OCI-M2 (cell line): ENCODE data around the gene MYO16.
"Not testable (repeated sequence)": the region's sequence is repeated elsewhere in the genome, so short reads cannot be mapped to it uniquely, and the experiment has no call there.

Experiments
- DNase-seq: peaks from one replicate; lab custom pipeline; 2025; ENCODE audit not compliant: unreplicated experiment; lab: John Stamatoyannopoulos, UW

MYO16 gene

DNA sequence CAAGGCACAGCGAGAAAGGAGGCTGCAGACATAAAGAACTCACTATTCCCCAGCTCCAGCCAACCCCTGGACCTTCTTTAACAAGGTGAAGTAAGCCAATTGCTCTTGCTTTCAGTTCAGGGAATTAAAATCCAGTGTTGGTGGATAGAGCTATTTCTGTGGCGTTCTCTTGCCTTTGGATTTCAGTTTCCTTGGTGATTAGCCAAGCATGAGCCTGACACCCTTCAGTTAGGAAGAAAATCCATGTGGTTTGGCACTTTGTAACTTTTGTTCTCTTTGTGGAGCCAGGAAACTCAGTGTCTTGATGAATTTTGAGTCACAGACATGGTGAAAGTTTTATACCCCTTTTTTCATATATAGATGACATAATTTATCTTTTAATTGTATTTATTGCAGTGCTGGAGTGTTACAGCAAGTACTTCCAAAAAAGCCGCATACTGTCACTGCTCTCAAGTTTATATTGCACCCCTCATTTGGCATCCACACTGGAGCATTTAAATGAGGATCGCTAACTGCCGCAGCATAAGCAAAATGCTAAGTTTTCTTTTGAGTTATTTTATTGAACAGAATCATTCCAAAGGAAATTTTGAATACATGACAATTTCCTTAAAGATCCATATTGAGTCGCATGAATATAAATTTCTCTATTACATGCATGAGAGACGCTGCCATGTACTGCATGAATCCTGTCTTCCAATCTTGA, 406.8 kb downstream of the MYO16 start:
- no peak for DNase-seq

DNA sequence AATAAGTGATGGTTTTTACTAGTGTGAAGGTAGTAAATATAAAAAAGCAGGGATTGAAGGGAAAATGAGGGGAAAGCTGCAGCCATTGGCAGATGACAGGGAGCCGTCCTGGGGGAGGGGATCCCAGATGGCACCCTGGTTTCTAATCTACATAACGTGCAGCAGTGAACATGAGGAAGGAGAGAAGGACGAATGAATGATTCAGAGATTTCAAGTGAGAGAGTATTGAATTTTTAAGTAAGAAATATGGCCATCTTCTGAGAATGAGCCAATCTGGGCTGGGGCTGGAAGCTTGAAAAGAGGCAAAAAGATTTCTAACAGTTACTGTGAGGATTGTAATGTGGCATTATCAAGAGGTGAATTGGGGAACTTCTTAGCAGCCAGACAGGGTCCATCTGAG, 414.2 kb downstream of the MYO16 start:
- no peak for DNase-seq

DNA sequence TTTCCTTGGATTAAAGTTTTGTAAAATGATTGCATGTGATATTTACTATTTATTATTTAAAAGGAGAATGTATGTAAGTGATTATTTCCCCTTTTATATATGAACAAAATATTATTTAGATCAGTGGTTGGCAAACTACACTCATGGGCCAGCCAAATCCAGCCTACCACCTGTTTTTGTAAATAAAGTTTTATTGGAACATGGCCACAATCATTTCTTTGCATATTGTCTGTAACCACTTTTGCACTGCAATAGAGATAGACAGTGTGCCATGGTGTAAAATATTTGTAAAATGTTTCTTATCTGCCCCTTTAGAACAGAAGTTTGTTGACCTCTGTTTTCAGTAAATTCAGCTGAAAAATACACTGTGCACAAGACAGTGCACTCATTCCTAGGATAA, 426.4 kb downstream of the MYO16 start:
- no peak for DNase-seq

DNA sequence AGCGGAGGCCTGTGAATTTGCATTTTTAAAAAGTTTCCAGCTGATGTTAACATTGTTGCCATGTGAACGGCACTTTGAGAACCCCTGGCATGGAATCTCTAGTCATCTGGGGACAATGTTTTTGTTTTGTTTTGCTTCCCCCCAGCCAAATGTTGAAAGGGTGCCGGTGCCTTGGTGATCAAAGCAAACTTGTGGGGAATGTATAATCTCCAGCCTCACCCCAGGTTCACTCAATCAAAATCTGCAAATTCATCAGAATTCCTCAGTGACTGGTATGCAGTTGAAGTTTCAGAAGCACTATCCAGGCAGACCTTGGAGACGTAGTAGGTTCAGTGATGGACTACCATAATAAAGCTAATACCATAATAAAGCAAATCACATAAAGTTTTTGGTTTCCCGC, 428.7 kb downstream of the MYO16 start:
- DNase-seq: no peak

DNA sequence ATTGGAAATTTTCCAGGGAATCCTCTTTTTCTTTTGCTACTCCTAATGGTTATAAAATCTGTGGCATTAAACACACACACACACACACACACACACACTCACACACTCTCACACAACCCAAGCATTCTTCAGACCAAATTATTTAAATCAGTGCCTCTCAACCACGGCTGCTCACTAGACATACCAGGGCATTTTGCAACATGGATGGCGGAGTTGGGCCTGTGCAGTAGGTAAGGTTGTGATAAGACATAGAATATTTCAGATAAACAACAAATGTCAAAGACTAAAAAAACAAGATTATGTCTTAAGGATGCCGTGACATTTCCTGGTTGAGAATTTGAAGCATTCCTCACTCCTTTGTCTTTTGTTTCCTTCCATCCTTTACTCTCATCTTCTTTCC, 443.1 kb downstream of the MYO16 start:
- no peak for DNase-seq

DNA sequence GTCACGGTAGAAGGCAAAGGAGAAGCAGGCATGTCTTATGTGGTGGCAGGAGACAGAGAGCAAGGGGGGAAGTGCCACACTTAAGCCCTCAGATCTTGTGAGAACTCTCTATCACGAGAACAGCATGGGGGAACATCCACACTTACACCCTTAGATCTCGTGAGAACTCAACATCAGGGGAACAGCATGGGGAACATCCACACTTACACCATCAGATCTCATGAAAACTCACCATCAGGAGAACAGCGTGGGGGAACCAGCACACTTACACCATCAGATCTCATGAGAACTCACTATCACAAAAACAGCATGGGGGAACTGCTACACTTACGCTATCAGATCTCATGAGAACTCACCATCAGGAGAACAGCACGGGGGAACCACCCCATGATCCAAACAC, 445.0 kb downstream of the MYO16 start:
- DNase-seq: no peak

DNA sequence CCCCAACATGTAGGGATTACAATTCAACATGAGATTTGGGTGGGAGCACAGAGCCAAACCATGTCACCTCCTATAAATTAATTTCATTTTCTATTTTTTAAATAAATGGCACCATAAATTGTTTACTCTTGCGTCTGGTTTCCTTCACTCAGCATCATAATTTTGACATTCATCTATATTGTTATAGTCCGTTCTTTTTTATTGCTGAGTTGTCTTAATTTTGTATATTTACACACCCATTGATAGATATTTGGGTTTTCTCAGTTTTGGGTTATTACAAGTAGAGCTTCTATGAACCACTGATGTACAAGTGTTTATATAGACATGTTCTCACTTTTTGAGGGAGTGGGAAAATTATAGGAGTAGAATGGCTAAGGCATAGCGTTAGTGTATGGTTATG, 445.4 kb downstream of the MYO16 start:
- no peak for DNase-seq

DNA sequence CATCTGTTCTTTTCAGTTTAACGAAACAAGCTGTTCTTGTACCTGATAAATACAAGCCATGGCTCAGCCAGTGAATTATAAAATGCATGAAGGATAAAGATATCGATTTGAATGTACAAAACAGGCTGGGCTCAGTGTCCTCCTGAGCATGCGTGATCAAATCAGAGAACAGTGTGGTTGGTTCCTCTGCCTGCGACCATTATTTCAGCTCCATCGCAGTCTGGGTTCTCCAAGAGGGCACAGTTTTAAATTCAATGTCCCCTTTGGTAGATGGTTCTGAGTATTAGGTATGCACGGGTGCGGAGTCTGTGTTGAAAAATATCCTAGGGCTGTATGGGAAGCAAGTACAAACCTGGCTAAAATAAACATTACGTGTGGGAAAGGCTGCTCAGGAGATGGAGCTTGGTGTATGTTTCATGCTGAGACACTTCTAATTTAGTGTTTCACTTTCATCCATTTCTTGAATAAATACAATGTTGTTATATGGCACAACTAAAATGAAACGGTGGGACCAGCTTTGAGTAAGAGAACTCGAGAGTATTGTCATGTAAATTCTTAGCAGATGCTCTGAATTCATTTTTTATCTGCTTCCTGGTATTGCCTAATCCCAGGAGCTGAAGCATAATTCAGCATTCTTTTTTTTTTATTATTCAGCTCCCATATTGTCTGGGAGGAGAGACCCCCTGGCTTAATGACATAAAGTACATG, 458.7 kb downstream of the MYO16 start:
- no peak for DNase-seq

DNA sequence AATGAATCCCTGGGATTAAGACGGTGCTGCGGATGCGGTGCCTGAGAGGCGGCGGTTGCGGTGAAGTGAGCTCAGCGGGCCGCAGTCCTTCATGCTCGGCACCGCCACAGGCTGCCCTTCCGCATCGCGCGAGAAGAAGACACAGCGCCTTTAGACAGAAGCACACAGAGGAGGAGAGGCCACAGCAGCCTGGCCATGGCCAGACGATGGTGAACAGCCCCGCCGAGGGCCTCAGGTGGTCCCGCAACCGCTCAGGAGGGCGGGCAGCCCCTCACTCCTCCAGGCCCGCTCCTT, 459.2 kb downstream of the MYO16 start:
- DNase-seq: no peak

DNA sequence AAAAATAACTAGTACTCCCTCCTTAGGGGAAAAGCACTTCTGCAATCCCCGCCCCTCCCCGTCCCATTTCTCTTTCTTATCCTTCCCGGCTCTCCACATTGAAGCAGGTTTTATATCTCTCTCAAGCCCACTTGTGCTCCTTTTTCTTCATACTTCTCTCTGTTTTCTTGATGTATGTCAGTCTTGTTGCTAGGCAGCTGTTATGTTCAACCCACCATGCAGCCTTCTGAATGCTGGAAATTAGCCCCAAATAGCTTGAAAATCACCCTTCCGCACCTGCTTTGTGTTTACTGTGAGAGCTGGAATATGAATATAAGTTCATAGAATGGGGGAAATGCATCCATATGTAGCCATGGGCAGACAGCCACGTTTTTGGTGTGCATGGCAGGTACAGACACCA, 461.4 kb downstream of the MYO16 start:
- no peak for DNase-seq

DNA sequence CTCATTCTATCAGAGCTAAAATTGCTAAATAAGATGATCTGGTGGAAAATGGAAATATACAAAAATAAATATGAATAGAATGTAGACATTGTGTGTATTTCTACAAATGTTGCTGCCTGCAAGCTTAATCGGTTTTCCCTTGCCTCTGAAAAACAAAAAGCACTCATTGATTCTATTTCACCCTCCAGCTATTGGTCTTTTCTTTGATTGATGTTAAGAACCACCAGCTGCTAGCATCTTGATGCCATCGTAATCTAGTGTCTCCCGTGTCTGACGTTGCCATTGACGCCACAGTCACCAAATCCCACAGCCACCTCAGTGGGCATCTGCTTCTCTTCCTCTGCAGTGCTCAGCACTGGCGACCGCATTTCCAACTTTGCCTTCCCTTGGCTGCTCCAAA, 461.8 kb downstream of the MYO16 start:
- DNase-seq: no peak

DNA sequence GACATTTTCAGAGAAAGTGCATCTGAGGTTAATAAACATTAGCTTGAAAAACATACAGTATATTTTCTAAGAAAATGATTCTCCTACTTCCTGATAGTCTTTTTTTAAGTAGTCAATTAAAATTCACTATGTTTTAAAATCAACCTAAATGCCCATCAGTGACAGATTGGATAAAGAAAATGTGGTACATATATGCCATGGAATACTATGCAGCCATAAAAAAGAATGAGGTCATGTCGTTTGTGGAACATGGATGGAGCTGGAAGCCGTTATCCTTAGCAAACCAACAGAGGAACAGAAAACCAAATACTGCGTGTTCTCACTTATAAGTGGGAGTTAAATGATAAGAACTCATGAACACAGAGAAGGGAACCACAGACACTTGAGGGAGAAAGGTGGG, 462.8 kb downstream of the MYO16 start:
- DNase-seq: not testable (repeated sequence)

DNA sequence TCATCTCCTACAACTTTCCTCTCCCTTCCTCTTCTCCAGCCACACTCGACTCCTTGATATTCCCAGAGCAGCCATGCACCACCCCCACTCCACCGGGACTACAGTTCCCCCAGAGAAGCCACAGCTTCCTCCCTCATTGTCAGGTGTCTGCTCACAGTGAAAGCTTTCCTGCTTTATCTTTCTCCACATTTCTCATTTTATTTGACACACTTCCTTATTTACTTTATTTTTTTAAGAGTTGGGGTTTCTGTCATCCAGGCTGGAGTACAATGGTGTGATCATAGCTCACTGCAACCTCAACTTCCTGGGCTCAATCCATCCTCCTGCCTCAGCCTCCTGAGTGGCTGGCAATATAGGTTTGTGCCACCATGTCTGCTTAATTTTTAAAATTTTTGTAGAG, 464.6 kb downstream of the MYO16 start:
- no peak for DNase-seq

DNA sequence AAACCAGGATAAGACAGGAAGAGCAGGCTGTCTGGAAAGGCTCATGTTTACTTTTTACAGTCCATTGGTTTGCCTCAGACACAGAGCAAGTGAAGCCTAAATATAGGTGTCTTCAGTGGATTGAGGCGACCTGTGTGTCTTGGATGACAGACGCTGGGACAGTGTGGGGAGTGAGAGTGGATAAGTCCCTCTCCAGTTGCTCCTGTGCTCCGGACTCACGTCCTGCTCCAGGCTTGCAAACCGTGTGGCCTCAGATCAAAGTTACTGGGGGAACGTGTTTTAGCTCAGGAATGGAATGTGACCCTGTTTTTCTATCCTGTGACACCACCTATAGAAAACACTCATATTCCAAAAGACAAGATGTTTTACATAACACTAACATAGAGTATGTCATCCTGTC, 465.7 kb downstream of the MYO16 start:
- no peak for DNase-seq

DNA sequence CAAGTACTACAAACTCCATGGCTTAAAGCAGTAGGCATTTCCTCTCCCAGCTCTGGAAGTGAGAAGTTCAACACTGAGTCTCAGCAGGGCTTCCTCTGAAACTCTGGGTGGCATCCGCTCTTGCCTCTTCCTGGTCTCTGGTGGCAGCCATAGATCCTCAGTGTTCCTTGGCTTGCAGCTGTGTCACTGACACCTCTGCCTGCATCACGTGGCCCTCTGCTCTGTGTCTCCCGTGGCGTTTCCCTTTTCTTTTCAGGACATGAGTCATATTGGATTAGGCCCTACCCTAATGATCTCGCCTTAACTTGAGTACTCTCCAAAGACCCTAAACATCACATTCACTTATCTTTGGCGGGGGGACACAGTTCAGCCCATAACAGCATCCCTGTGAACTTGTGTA, 466.7 kb downstream of the MYO16 start:
- DNase-seq: no peak

DNA sequence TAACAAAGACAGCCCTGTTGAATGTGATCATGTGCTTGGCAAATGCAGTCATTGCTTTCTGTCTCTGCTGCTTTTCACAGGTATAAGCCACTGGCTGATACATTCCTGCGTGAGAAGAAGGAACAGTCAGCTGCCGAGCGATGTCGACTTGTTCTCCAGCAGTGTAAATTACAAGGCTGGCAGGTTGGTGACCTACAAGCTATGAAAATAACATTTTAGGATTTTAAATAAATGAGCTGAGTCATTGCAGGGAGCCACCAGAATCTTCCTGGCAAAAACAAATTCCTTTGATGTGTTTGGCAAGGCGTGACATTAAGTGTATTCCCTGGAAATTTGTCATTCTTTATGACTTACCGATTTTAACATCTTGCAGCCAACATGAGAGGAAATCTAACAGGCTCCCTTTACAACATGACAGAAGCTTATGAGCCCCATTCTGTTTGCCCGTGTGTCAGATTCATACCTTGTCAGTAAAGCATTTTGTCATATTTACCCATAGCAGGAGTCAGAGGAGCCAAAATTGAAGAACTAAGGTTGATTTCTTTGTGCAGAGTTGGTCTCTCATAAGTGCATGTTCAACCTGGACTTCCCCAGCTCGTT, 471.4 kb downstream of the MYO16 start:
- DNase-seq: no peak

DNA sequence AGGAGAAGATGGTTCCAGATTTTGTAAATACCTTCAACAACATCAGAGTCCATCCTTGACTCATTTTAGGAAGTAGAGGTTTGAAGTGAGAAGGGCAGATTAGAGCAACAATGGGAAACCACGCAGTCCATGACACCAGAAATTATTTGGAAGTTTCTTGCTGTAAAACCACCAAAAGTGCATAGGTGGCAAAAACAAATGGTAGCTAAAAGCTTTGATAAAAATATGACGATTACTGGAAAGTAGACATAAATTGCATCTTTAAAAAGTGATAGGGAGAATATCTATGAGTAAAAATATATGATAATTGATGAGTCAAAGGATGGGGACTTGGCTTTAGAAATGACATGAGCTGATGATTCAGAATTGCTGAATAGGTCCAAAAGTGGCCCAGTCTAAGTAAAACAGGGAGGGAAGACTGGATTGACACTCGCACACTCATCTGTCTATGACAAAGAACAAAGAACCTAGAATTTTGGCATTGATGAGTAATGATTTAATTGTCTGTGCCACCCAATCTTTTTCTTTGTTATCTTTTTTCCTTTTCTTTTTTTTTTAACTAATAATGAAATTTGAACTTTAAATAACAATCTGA, 472.2 kb downstream of the MYO16 start:
- no peak for DNase-seq

DNA sequence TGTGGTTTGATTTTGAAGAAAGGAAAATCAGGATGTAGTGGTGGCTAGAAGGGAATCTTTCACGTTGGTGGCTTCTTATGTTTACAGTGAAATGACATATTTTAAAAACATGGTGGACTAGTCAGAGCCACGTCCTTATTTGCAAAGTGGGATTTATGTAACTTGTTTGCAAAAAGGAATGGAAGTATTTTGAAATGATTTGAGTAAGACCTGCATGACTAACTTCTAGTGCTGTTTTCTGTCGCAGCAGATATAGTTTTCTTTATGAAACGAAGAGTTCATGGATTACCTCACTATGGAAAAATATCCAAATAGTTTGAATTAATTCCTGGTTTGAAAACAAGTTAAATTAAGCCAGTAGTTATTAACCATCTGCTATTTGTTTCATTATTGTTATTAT, 476.5 kb downstream of the MYO16 start:
- no peak for DNase-seq

DNA sequence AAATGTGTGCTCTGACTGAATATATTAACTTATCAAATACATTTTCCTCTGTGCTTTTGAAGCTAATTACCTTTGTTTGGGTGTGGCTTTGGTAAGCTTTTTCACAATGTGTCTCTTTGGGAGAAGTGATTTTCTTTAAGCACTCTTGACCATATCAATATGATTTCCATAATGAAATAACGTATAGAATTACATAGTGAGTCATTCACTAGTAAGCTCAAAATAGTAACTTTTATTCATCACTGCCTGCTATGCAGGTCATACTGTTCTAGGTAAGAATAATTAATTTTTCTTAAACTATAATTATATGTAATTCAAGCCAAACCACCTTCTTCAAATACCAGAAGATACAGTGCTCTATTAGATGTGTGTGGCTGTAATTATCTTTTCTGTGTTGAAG, 480.7 kb downstream of the MYO16 start:
- DNase-seq: no peak

DNA sequence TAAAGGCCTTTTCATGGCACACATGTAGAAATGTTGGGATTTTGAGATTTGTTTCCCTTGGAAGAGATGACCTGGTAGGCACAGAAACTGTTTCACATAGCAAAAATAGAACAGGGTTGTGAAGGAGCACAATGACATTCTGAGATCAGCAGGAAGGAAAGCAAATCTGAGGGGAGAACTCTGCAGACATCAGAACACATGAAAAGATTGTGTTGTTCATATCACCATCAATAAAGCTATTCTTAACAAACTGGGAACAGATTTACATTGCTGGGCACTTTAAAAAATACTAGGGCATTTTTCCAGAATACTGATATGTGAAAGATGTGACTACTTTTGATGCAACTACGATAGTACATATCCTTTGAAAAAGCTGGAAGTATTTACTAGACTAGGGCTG, 481.7 kb downstream of the MYO16 start:
- no peak for DNase-seq

DNA sequence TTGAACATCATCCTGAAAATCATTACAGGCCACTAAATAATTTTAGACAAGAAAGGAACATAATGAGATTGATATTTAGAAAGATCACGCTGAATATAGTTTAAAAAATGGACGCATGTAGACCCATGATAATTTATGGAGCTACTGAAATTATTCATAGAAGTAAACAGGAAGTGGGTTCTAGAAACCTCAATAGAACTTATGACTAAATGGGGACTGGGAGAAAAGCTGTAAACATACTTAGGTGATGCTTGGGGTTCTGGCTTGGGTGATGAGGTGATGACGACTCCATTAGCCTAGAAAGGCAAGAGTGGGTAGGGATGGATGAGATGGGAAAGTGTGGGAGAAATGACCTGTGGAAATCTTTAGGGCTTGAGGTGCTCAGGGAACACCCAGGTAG, 484.0 kb downstream of the MYO16 start:
- no peak for DNase-seq

DNA sequence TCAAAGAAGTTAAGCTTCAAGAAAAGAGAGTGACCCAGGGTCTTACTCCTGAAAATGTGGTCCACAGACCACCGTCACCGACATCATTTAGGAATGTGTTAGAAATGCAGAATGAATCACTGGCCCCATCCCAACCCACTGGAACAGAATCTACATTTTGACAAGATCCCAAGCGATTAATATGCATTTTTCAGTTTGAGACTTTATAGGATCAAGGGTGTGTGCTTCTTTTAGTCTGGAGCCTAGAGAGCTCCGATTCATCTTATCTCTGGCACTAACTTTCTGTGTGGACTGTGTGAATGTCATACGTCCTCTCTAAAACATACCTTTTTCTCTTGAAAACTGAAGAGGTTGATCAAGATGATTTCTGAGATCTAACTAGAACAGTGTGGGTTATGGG, 484.8 kb downstream of the MYO16 start:
- no peak for DNase-seq
